ENCODE results near the gene TEX30.
"Not testable (repeated sequence)": the region's sequence is repeated elsewhere in the genome, so short reads cannot be mapped to it uniquely, and the experiment has no call there.

The TEX30 gene

DNA sequence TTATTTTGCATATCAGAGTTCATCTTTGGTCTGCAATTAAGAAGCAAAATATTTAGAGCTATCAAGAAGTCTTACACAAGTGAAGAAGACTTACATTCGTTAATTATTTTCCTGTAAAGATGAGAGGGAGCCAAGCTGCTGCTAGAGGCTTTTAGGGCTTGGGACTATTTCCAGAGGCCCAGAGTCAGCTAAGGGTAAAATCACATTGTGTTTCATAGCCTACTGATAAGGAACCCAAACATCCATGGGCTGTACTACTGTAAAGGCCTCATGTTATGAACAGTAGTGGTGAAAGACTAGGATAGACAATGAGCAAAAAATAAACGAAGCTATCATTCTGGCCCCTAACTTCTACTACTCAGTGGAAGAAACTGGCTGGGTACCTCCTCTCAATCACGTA, 10.9 kb upstream of the TEX30 start:
- TF ChIP-seq TOX (CRISPR knock-in tag; IDR thresholded peaks at IDR 0.05; ENCODE audit: borderline replicate concordance) (no peak), BACH2 (CRISPR knock-in tag; IDR thresholded peaks at IDR 0.05; ENCODE audit: borderline replicate concordance) (no peak), ESRRG (CRISPR knock-in tag; IDR thresholded peaks at IDR 0.05) (no peak)
- TF ChIP-seq, protein P1, sequence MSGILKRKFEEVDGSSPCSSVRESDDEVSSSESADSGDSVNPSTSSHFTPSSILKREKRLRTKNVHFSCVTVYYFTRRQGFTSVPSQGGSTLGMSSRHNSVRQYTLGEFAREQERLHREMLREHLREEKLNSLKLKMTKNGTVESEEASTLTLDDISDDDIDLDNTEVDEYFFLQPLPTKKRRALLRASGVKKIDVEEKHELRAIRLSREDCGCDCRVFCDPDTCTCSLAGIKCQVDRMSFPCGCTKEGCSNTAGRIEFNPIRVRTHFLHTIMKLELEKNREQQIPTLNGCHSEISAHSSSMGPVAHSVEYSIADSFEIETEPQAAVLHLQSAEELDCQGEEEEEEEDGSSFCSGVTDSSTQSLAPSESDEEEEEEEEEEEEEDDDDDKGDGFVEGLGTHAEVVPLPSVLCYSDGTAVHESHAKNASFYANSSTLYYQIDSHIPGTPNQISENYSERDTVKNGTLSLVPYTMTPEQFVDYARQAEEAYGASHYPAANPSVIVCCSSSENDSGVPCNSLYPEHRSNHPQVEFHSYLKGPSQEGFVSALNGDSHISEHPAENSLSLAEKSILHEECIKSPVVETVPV (CRISPR knock-in tag; IDR thresholded peaks at IDR 0.05) = no peak
- ATAC-seq = no peak

DNA sequence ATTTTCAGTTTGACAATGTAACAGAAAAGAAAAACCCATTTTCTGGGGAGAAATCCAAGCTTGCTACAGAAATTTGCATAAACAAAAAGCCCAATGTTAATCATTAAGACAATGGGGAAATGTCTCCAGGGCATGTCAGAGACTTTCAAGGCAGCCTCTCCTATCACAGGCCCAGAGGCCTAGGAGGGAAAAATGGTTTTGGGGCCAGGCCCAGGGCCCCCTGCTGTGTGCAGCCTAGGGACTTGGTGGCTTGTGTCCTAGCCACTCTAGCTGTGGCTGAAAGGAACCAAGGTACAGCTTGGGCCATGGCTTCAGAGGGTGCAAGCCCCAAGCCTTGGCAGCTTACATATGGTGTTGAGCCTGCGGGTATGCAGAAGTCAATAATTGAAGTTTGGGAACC, 8.0 kb upstream of the TEX30 start:
- TF ChIP-seq ZFP30 (CRISPR knock-in tag; IDR thresholded peaks at IDR 0.05) = no peak
- TF ChIP-seq ARNTL (CRISPR knock-in tag; IDR thresholded peaks at IDR 0.05; ENCODE audit: borderline replicate concordance, low read depth) = no peak
- TF ChIP-seq ZNF70 (CRISPR knock-in tag; IDR thresholded peaks at IDR 0.05) = no peak
- TF ChIP-seq ZC3H10 (CRISPR knock-in tag; IDR thresholded peaks at IDR 0.05) = no peak
- no peak for TF ChIP-seq ISL1 (CRISPR knock-in tag; IDR thresholded peaks at IDR 0.05)
- TF ChIP-seq PPARA (CRISPR knock-in tag; IDR thresholded peaks at IDR 0.05; ENCODE audit: borderline replicate concordance) = no peak
- TF ChIP-seq, protein P2, sequence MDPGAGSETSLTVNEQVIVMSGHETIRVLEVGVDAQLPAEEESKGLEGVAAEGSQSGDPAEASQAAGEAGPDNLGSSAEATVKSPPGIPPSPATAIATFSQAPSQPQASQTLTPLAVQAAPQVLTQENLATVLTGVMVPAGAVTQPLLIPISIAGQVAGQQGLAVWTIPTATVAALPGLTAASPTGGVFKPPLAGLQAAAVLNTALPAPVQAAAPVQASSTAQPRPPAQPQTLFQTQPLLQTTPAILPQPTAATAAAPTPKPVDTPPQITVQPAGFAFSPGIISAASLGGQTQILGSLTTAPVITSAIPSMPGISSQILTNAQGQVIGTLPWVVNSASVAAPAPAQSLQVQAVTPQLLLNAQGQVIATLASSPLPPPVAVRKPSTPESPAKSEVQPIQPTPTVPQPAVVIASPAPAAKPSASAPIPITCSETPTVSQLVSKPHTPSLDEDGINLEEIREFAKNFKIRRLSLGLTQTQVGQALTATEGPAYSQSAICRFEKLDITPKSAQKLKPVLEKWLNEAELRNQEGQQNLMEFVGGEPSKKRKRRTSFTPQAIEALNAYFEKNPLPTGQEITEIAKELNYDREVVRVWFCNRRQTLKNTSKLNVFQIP (CRISPR knock-in tag; IDR thresholded peaks at IDR 0.05; ENCODE audit: borderline replicate concordance, low read depth) = no peak
- no peak for TF ChIP-seq ESRRG (CRISPR knock-in tag; IDR thresholded peaks at IDR 0.05)
- no peak for TF ChIP-seq RARB (CRISPR knock-in tag; IDR thresholded peaks at IDR 0.05)
- TF ChIP-seq SNAI2 (CRISPR knock-in tag; IDR thresholded peaks at IDR 0.05) = no peak
- TF ChIP-seq, protein P3, sequence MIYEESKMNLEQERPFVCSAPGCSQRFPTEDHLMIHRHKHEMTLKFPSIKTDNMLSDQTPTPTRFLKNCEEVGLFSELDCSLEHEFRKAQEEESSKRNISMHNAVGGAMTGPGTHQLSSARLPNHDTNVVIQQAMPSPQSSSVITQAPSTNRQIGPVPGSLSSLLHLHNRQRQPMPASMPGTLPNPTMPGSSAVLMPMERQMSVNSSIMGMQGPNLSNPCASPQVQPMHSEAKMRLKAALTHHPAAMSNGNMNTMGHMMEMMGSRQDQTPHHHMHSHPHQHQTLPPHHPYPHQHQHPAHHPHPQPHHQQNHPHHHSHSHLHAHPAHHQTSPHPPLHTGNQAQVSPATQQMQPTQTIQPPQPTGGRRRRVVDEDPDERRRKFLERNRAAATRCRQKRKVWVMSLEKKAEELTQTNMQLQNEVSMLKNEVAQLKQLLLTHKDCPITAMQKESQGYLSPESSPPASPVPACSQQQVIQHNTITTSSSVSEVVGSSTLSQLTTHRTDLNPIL (CRISPR knock-in tag; IDR thresholded peaks at IDR 0.05; ENCODE audit: low read depth) = no peak
- TF ChIP-seq CSDC2 (CRISPR knock-in tag; IDR thresholded peaks at IDR 0.05) = no peak
- no peak for TF ChIP-seq TCF4 (CRISPR knock-in tag; IDR thresholded peaks at IDR 0.05; ENCODE audit: borderline replicate concordance)
- ATAC-seq = no peak

DNA sequence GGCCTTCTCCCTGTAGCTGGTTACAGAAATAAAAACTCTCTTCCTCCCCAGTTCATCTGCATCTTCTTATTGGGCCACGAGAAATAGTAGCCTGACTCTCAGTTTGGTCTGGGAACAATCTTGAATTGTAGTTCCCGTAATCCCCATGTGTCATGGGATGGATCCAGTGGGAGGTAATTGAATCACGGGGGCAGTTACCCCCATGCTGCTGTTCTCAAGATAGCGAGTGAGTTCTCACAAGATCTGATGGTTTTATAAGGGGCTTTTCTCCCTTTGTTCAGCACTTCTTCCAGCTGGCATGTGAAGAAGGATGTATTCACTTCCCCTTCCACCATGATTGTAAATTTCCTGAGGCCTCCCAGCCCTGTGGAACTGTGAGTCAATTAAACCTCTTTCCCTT, 7.1 kb upstream of the TEX30 start:
- not testable (repeated sequence) for ATAC-seq

DNA sequence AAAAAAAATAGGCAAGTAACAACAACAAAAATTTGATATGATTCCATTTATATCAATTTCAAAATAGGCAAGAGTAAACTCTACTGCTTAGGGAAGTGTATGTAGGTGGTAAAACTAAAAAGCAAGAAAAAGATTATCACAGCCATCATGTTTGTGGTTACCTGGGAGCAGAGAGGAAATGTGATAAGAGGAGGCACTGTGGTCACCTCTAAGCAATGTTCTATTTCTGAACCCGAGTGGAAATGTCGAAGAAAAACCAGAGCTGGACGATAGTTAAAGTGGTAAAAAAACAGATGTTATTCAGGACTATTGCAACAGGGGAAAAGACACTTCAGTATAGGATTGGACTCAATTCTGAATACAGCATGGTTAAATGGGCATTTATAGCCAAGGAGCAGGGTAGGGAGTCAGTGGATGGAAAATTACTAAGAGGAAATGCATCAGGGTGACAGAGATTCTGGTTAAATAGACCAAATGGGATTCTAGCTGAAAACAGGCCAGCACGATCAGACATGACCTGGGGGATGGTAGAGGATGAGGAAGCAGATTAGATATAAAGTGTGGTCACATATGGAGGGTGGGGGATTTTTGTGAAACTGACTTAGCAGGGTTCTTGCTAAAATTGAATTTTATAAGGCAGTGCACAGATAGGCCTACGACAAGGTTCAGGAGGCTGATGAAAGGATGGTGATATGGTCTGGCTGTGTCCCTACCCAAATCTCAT, 6.0 kb upstream of the TEX30 start:
- no peak for TF ChIP-seq ISL1 (CRISPR knock-in tag; IDR thresholded peaks at IDR 0.05)
- no peak for TF ChIP-seq ESRRG (CRISPR knock-in tag; IDR thresholded peaks at IDR 0.05)
- TF ChIP-seq TCF4 (CRISPR knock-in tag; IDR thresholded peaks at IDR 0.05; ENCODE audit: borderline replicate concordance) = no peak
- TF ChIP-seq, protein P3 (CRISPR knock-in tag; IDR thresholded peaks at IDR 0.05; ENCODE audit: low read depth) = no peak
- no peak for TF ChIP-seq ZC3H10 (CRISPR knock-in tag; IDR thresholded peaks at IDR 0.05)
- TF ChIP-seq ZNF70 (CRISPR knock-in tag; IDR thresholded peaks at IDR 0.05) = no peak
- TF ChIP-seq ZNF565 (CRISPR knock-in tag; conservative IDR thresholded peaks at IDR 0.05; ENCODE audit: low read depth) = no peak
- TF ChIP-seq TOX (CRISPR knock-in tag; IDR thresholded peaks at IDR 0.05; ENCODE audit: borderline replicate concordance) = no peak
- no peak for ATAC-seq

DNA sequence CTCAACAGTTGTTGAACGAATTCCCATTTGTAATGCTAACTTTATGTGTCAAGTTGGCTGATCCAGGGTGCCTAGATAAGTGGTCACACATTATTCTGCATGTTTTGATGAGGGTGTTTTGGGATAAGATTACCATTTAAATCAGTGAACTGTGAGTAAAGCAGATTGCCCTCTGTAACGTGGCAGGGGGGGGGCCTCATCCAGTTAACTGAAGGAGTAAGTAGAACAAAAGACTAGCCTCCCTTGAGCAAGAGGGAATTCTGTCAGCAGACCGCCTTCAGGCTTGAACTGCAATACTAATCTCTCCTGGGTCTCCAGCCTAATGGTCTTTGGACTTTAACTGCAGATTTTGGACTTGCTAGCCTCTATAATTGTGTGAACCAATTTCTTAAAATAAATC, 4.2 kb upstream of the TEX30 start:
- TF ChIP-seq ARNTL (CRISPR knock-in tag; IDR thresholded peaks at IDR 0.05; ENCODE audit: borderline replicate concordance, low read depth) (no peak), ZFP30 (CRISPR knock-in tag; IDR thresholded peaks at IDR 0.05) (no peak), ZNF70 (CRISPR knock-in tag; IDR thresholded peaks at IDR 0.05) (no peak)
- TF ChIP-seq, protein P4, sequence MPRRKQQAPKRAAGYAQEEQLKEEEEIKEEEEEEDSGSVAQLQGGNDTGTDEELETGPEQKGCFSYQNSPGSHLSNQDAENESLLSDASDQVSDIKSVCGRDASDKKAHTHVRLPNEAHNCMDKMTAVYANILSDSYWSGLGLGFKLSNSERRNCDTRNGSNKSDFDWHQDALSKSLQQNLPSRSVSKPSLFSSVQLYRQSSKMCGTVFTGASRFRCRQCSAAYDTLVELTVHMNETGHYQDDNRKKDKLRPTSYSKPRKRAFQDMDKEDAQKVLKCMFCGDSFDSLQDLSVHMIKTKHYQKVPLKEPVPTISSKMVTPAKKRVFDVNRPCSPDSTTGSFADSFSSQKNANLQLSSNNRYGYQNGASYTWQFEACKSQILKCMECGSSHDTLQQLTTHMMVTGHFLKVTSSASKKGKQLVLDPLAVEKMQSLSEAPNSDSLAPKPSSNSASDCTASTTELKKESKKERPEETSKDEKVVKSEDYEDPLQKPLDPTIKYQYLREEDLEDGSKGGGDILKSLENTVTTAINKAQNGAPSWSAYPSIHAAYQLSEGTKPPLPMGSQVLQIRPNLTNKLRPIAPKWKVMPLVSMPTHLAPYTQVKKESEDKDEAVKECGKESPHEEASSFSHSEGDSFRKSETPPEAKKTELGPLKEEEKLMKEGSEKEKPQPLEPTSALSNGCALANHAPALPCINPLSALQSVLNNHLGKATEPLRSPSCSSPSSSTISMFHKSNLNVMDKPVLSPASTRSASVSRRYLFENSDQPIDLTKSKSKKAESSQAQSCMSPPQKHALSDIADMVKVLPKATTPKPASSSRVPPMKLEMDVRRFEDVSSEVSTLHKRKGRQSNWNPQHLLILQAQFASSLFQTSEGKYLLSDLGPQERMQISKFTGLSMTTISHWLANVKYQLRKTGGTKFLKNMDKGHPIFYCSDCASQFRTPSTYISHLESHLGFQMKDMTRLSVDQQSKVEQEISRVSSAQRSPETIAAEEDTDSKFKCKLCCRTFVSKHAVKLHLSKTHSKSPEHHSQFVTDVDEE (CRISPR knock-in tag; IDR thresholded peaks at IDR 0.05) = no peak
- TF ChIP-seq, protein P1 (CRISPR knock-in tag; IDR thresholded peaks at IDR 0.05) = no peak
- no peak for ATAC-seq
